Measurements from ENCODE around the gene GBP4. TPM values are rescaled to one million over a fixed set of nuclear protein-coding genes. Genes with fewer than 3 reads are reported as not detected.

The GBP4 gene
- total and polyA plus RNA-seq, 8 donors, result 12.9 to 30.3 (median 19.5) TPM

DNA sequence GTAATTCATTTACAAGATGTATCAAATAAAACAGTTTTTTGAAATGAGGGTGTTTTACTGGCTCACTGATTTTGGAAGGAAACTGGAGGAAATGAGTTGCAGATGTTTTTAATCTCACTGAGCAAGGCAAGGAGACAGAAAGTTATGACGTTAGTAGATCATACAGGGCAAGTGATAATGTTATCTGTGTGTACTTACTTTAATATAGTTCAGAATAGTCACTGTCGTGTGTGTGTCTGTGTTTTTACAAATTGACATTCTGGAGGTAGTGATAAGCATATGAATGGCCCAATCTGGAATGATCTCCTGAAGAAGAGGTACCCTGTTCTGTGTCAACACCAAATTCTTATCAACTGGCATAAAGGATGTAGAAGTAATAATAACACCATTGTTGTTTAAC lies 1.9 kb upstream of the GBP4 start:
- no peaks in the 10 kb centered on the region for H3K27me3 ChIP-seq
- H3K36me3 ChIP-seq, result no peaks in the 10 kb centered on the region
- TF ChIP-seq, protein P1, sequence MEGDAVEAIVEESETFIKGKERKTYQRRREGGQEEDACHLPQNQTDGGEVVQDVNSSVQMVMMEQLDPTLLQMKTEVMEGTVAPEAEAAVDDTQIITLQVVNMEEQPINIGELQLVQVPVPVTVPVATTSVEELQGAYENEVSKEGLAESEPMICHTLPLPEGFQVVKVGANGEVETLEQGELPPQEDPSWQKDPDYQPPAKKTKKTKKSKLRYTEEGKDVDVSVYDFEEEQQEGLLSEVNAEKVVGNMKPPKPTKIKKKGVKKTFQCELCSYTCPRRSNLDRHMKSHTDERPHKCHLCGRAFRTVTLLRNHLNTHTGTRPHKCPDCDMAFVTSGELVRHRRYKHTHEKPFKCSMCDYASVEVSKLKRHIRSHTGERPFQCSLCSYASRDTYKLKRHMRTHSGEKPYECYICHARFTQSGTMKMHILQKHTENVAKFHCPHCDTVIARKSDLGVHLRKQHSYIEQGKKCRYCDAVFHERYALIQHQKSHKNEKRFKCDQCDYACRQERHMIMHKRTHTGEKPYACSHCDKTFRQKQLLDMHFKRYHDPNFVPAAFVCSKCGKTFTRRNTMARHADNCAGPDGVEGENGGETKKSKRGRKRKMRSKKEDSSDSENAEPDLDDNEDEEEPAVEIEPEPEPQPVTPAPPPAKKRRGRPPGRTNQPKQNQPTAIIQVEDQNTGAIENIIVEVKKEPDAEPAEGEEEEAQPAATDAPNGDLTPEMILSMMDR (IDR thresholded peaks at IDR 0.05), result no peak
- DNase-seq (no peak), ATAC-seq (no peak)
- no peak overlapping the region for H3K4me3 ChIP-seq
- peaks cover 0 to 16% of the 10 kb centered on the region in 2 donors for H3K9me3 ChIP-seq
- H3K27ac ChIP-seq, result no peak overlapping the region
- intact Hi-C loops (cut with DNase I), result no loop called here
- H3K4me1 ChIP-seq, result peaks cover 0 to 43% of the 10 kb centered on the region in 2 donors

- Histone ChIP-seq H3K4me1 (peaks cover 0 to 50% of the 10 kb centered on the region in 2 donors), H3K27ac (peak overlapping the region; percentile 80 to 85), H3K36me3 (no peaks in the 10 kb centered on the region), H3K4me3 (peak overlapping the region in 1 of 2 donors; percentile 66), H3K27me3 (no peaks in the 10 kb centered on the region), H3K9me3 (peaks cover 0 to 5% of the 10 kb centered on the region in 2 donors)
- TF ChIP-seq, protein P1 (IDR thresholded peaks at IDR 0.05), result no peak
- ATAC-seq (no peak), DNase-seq (no peak)
- intact Hi-C loops (cut with DNase I), result no loop called here
Measured at GRCh38 chr1:89199525-89200031, 836 bp upstream of the GBP4 start.

DNA sequence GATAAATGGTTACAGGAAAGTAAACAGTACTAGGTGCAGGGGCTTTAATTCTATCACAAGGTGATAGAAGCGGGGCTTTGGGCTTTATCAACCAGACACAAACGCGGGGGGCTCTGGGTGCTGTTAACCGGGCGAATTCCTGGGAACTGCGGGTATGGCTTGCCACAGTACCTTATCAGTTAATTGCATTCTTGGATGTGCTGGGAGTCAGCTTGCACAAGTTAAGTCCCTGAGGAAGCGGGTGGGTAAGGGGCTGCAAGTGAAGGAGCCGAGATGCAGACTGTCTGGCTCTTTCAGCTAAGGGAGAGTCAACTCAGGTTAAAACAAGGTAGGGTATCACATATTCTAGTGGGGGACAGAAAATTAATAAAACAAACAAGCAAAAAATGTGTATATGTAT lies 661 bp downstream of the GBP4 start:
- peak; percentile 10 for ATAC-seq
- Histone ChIP-seq H3K36me3 (no peaks in the 10 kb centered on the region), H3K27ac (peak overlapping the region; percentile 80 to 85), H3K27me3 (no peaks in the 10 kb centered on the region), H3K9me3 (no peaks in the 10 kb centered on the region), H3K4me1 (peaks cover 0 to 50% of the 10 kb centered on the region in 2 donors), H3K4me3 (peak overlapping the region; percentile 42 to 66)
- TF ChIP-seq, protein P1 (IDR thresholded peaks at IDR 0.05), result no peak
- intact Hi-C loops (cut with DNase I), result no loop called here
- no peak for DNase-seq

- TF ChIP-seq, protein P1 (IDR thresholded peaks at IDR 0.05), result no peak
- Histone ChIP-seq H3K36me3 (peaks cover 0 to 4% of the 10 kb centered on the region in 2 donors), H3K4me1 (peaks cover 0 to 45% of the 10 kb centered on the region in 2 donors), H3K27ac (peak overlapping the region in 1 of 2 donors; percentile 34), H3K9me3 (no peaks in the 10 kb centered on the region), H3K27me3 (no peaks in the 10 kb centered on the region), H3K4me3 (peak overlapping the region in 1 of 2 donors; percentile 66)
- DNase-seq (no peak), ATAC-seq (no peak)
- intact Hi-C loops (cut with DNase I), result no loop called here
Measured at GRCh38 chr1:89195476-89195875, 3.3 kb downstream of the GBP4 start.

GRCh38 chr1:89191314-89191713 lies 7.4 kb downstream of the GBP4 start:
- intact Hi-C loops (cut with DNase I), result no loop called here
- Histone ChIP-seq H3K27ac (no peak overlapping the region), H3K4me3 (no peak overlapping the region), H3K27me3 (no peaks in the 10 kb centered on the region), H3K4me1 (peaks cover 0 to 13% of the 10 kb centered on the region in 2 donors), H3K36me3 (peaks cover 0 to 37% of the 10 kb centered on the region in 2 donors), H3K9me3 (no peaks in the 10 kb centered on the region)
- TF ChIP-seq, protein P1 (IDR thresholded peaks at IDR 0.05), result no peak
- ATAC-seq (no peak), DNase-seq (no peak)
